Measurements from ENCODE around the gene NWD2. TPM values are rescaled to one million over a fixed set of nuclear protein-coding genes. Genes with fewer than 3 reads are reported as not detected.

Gene NWD2
- total and polyA plus RNA-seq, 12 donors = under 0.01 to 0.91 (median 0.04) TPM; not detected in 4

GRCh38 chr4:37481547-37482122, 237.1 kb downstream of the NWD2 start:
- Histone ChIP-seq H3K4me3 (no peak overlapping the region), H3K27me3 (no peaks in the 10 kb centered on the region), H3K36me3 (replicated peaks in 1 of 2) (no peaks in the 10 kb centered on the region), H3K27ac (no peak overlapping the region), H3K9me3 (replicated peaks in 1 of 3) (no peaks in the 10 kb centered on the region), H3K4me1 (replicated peaks in 1 of 2) (no peaks in the 10 kb centered on the region)
- no peak for DNase-seq
- 62 to 85% (median 77%) methylated on average over 5 of the region's 5 CpGs for WGBS, 4 donors
- TF ChIP-seq POLR2A (IDR thresholded peaks at IDR 0.05) = no peak
- TF ChIP-seq, protein P1, sequence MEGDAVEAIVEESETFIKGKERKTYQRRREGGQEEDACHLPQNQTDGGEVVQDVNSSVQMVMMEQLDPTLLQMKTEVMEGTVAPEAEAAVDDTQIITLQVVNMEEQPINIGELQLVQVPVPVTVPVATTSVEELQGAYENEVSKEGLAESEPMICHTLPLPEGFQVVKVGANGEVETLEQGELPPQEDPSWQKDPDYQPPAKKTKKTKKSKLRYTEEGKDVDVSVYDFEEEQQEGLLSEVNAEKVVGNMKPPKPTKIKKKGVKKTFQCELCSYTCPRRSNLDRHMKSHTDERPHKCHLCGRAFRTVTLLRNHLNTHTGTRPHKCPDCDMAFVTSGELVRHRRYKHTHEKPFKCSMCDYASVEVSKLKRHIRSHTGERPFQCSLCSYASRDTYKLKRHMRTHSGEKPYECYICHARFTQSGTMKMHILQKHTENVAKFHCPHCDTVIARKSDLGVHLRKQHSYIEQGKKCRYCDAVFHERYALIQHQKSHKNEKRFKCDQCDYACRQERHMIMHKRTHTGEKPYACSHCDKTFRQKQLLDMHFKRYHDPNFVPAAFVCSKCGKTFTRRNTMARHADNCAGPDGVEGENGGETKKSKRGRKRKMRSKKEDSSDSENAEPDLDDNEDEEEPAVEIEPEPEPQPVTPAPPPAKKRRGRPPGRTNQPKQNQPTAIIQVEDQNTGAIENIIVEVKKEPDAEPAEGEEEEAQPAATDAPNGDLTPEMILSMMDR (IDR thresholded peaks at IDR 0.05) = no peak
- intact Hi-C loops (cut with DNase I) = no loop called here

DNA sequence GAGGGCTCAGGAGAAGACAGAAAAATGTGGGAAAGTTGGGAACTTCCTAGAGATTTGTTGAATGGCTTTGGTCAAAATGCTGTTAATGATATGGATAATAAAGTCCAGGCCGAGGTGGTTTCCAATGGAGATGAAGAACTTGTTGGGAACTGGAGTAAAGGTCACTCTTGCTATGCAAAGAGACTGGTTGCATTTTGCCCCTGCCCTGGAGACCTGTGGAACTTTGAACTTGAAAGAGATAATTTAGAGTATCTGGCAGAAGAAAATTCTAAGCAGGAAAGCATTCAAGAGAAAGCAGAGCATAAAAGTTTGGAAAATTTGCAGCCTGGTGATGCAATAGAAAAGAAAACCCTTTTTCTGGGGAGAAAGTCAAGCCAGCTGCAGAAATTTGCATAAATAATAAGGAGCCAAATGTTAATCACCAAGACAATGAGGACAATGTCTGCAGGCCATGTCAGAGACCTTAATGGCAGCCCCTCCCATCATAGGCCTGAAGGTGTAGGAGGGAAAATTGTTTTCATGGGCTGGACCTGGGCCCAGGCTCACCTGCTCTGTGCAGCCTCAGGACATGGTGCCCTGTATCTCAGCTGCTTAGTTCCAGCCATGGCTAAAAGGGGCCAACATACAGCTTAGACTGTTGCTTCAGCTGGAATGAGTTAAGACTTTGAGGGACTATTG, 237.8 kb downstream of the NWD2 start:
- DNase-seq = no peak
- Histone ChIP-seq H3K36me3 (replicated peaks in 1 of 2) (no peaks in the 10 kb centered on the region), H3K9me3 (replicated peaks in 1 of 3) (no peaks in the 10 kb centered on the region), H3K27me3 (no peaks in the 10 kb centered on the region), H3K4me1 (replicated peaks in 1 of 2) (no peaks in the 10 kb centered on the region), H3K27ac (no peak overlapping the region), H3K4me3 (no peak overlapping the region)
- no peak for TF ChIP-seq POLR2A (IDR thresholded peaks at IDR 0.05)
- intact Hi-C loops (cut with DNase I) = no loop called here
- 60 to 93% (median 79%) methylated on average over 1 of the region's 1 CpG for WGBS, 4 donors

GRCh38 chr4:37483610-37484009, 239.1 kb downstream of the NWD2 start:
- Histone ChIP-seq H3K9me3 (replicated peaks in 1 of 3) (no peaks in the 10 kb centered on the region), H3K27ac (no peak overlapping the region), H3K27me3 (no peaks in the 10 kb centered on the region), H3K4me1 (replicated peaks in 1 of 2) (no peaks in the 10 kb centered on the region), H3K36me3 (replicated peaks in 1 of 2) (no peaks in the 10 kb centered on the region), H3K4me3 (no peak overlapping the region)
- TF ChIP-seq, protein P1 (IDR thresholded peaks at IDR 0.05) = no peak
- no peak for TF ChIP-seq POLR2A (IDR thresholded peaks at IDR 0.05)
- no peak for DNase-seq
- intact Hi-C loops (cut with DNase I) = no loop called here
- 0 to 60% (median 29%) methylated on average over 1 of the region's 1 CpG for WGBS, 4 donors

GRCh38 chr4:37486166-37486565, 241.6 kb downstream of the NWD2 start:
- no peaks in the 10 kb centered on the region for H3K27me3 ChIP-seq
- no peaks in the 10 kb centered on the region for H3K9me3 ChIP-seq (replicated peaks in 1 of 3)
- no peaks in the 10 kb centered on the region for H3K36me3 ChIP-seq (replicated peaks in 1 of 2)
- H3K4me3 ChIP-seq = no peak overlapping the region
- WGBS, 4 donors = 61 to 80% (median 69%) methylated on average over 3 of the region's 3 CpGs
- intact Hi-C loops (cut with DNase I) = no loop called here
- H3K27ac ChIP-seq = no peak overlapping the region
- no peaks in the 10 kb centered on the region for H3K4me1 ChIP-seq (replicated peaks in 1 of 2)
- no peak for DNase-seq
- TF ChIP-seq POLR2A (IDR thresholded peaks at IDR 0.05) = no peak
- TF ChIP-seq, protein P1 (IDR thresholded peaks at IDR 0.05) = no peak

- TF ChIP-seq, protein P1 (IDR thresholded peaks at IDR 0.05) = no peak
- no peak for TF ChIP-seq POLR2A (IDR thresholded peaks at IDR 0.05)
- Histone ChIP-seq H3K4me1 (replicated peaks in 1 of 2) (no peaks in the 10 kb centered on the region), H3K27ac (no peak overlapping the region), H3K36me3 (replicated peaks in 1 of 2) (no peaks in the 10 kb centered on the region), H3K27me3 (no peaks in the 10 kb centered on the region), H3K4me3 (no peak overlapping the region), H3K9me3 (replicated peaks in 1 of 3) (no peaks in the 10 kb centered on the region)
- intact Hi-C loops (cut with DNase I) = no loop called here
- no peak for DNase-seq
Observed at GRCh38 chr4:37487668-37488067, 243.1 kb downstream of the NWD2 start.

Data from adrenal gland (tissue), 12 donors.